Measurements from ENCODE around the gene TMEM238L.

The TMEM238L gene

GRCh38 chr17:10748531-10749181, 55.2 kb downstream of the TMEM238L start:
- Mint-ChIP-seq H3K27ac (no peak overlapping the region), H3K9me3 (no peaks in the 10 kb centered on the region), H3K27me3 (ENCODE audit: low read depth, poor library complexity) (peaks cover 26% of the 10 kb centered on the region), H3K4me3 (no peak overlapping the region), H3K36me3 (ENCODE audit: low read depth) (no peaks in the 10 kb centered on the region), H3K4me1 (peaks cover 31% of the 10 kb centered on the region)
- no peak for DNase-seq
- TF ChIP-seq, protein P1, sequence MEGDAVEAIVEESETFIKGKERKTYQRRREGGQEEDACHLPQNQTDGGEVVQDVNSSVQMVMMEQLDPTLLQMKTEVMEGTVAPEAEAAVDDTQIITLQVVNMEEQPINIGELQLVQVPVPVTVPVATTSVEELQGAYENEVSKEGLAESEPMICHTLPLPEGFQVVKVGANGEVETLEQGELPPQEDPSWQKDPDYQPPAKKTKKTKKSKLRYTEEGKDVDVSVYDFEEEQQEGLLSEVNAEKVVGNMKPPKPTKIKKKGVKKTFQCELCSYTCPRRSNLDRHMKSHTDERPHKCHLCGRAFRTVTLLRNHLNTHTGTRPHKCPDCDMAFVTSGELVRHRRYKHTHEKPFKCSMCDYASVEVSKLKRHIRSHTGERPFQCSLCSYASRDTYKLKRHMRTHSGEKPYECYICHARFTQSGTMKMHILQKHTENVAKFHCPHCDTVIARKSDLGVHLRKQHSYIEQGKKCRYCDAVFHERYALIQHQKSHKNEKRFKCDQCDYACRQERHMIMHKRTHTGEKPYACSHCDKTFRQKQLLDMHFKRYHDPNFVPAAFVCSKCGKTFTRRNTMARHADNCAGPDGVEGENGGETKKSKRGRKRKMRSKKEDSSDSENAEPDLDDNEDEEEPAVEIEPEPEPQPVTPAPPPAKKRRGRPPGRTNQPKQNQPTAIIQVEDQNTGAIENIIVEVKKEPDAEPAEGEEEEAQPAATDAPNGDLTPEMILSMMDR (IDR thresholded peaks at IDR 0.05): no peak

GRCh38 chr17:10745231-10745630, 58.7 kb downstream of the TMEM238L start:
- TF ChIP-seq, protein P1 (IDR thresholded peaks at IDR 0.05): no peak
- Mint-ChIP-seq H3K27me3 (ENCODE audit: low read depth, poor library complexity) (peaks cover 28% of the 10 kb centered on the region), H3K27ac (no peak overlapping the region), H3K4me3 (no peak overlapping the region), H3K9me3 (no peaks in the 10 kb centered on the region), H3K4me1 (peaks cover 27% of the 10 kb centered on the region), H3K36me3 (ENCODE audit: low read depth) (no peaks in the 10 kb centered on the region)
- DNase-seq: no peak

Data from nephron progenitor cell (in vitro differentiated cells).